ENCODE data around the gene C4orf50. TPM values are rescaled to one million over a fixed set of nuclear protein-coding genes. Genes with fewer than 3 reads are reported as not detected.
"Not testable (repeated sequence)": the region's sequence is repeated elsewhere in the genome, so short reads cannot be mapped to it uniquely, and the experiment has no call there.

C4orf50 gene
- total and polyA plus RNA-seq, 2 experiments from 2014 or later: 0.06 to 0.31 TPM

GRCh38 chr4:5952286-5952974, 65.8 kb downstream of the C4orf50 start (continued):
- TF ChIP-seq REST (IDR thresholded peaks at IDR 0.05; ENCODE audit: unreplicated experiment) (no peak), ZNF331 (CRISPR knock-in tag; IDR thresholded peaks at IDR 0.05; ENCODE audit: low read depth) (no peak), ZNF114 (CRISPR knock-in tag; IDR thresholded peaks at IDR 0.05) (no peak)

- not testable (repeated sequence) for H3K27ac Mint-ChIP-seq; H4K20me1 ChIP-seq (replicated peaks; ENCODE audit: insufficient read depth); H3K27me3 Mint-ChIP-seq (ENCODE audit: insufficient read depth, low read depth, poor library complexity); H3K27ac ChIP-seq (ENCODE audit: low read depth); H3K36me3 ChIP-seq (ENCODE audit: insufficient read depth); H3F3A ChIP-seq (replicated peaks; ENCODE audit: low read depth); H2AFZ ChIP-seq; H3K79me2 ChIP-seq (replicated peaks; ENCODE audit: insufficient read depth); H3K4me1 Mint-ChIP-seq; DNase-seq (ENCODE audit: low spot score); H3K4me2 ChIP-seq; ATAC-seq; H3K27me3 ChIP-seq (ENCODE audit: insufficient read depth); H3K9me2 ChIP-seq (ENCODE audit: insufficient read depth); H3K4me3 ChIP-seq; H3K4me3 Mint-ChIP-seq
- Mint-ChIP-seq H3K9me3 (peaks cover 19% of the 10 kb centered on the region), H3K36me3 (ENCODE audit: low read depth) (peaks cover 13% of the 10 kb centered on the region; the same call in 2 of the 3 replicates)
- H3K4me1 ChIP-seq (ENCODE audit: insufficient read depth): peaks cover 11% of the 10 kb centered on the region
Observed at GRCh38 chr4:5946653-5947052, 71.6 kb downstream of the C4orf50 start.

GRCh38 chr4:5945936-5946335, 72.3 kb downstream of the C4orf50 start:
- Histone ChIP-seq H3K36me3 (ENCODE audit: insufficient read depth) (peaks cover 5% of the 10 kb centered on the region; the same call in 1 of the 2 replicates), H3K9me2 (ENCODE audit: insufficient read depth) (no peaks in the 10 kb centered on the region), H2AFZ (no peak overlapping the region), H3K27me3 (ENCODE audit: insufficient read depth) (no peaks in the 10 kb centered on the region), H3F3A (replicated peaks; ENCODE audit: low read depth) (no peaks in the 10 kb centered on the region), H3K4me1 (ENCODE audit: insufficient read depth) (peaks cover 15% of the 10 kb centered on the region), H3K79me2 (replicated peaks; ENCODE audit: insufficient read depth) (no peaks in the 10 kb centered on the region), H4K20me1 (replicated peaks; ENCODE audit: insufficient read depth) (no peaks in the 10 kb centered on the region), H3K4me3 (no peak overlapping the region), H3K27ac (ENCODE audit: low read depth) (no peak overlapping the region), H3K4me2 (no peak overlapping the region)
- Mint-ChIP-seq H3K9me3 (peaks cover 23% of the 10 kb centered on the region), H3K4me1 (peaks cover 12% of the 10 kb centered on the region; the same call in 2 of the 3 replicates), H3K27ac (no peak overlapping the region), H3K36me3 (ENCODE audit: low read depth) (peaks cover 13% of the 10 kb centered on the region; the same call in 2 of the 3 replicates), H3K27me3 (ENCODE audit: insufficient read depth, low read depth, poor library complexity) (peaks cover 11% of the 10 kb centered on the region), H3K4me3 (no peak overlapping the region)
- ATAC-seq: no peak
- DNase-seq (ENCODE audit: low spot score): no peak
- TF ChIP-seq REST (IDR thresholded peaks at IDR 0.05; ENCODE audit: unreplicated experiment): no peak
- TF ChIP-seq NANOG (IDR thresholded peaks at IDR 0.05; ENCODE audit: borderline replicate concordance): no peak
- no peak for TF ChIP-seq EZH2phosphoT487 (IDR thresholded peaks at IDR 0.05; ENCODE audit: unreplicated experiment)

All from GM23338 (cell line).